ENCODE data around the gene ARTN.

ARTN gene

DNA sequence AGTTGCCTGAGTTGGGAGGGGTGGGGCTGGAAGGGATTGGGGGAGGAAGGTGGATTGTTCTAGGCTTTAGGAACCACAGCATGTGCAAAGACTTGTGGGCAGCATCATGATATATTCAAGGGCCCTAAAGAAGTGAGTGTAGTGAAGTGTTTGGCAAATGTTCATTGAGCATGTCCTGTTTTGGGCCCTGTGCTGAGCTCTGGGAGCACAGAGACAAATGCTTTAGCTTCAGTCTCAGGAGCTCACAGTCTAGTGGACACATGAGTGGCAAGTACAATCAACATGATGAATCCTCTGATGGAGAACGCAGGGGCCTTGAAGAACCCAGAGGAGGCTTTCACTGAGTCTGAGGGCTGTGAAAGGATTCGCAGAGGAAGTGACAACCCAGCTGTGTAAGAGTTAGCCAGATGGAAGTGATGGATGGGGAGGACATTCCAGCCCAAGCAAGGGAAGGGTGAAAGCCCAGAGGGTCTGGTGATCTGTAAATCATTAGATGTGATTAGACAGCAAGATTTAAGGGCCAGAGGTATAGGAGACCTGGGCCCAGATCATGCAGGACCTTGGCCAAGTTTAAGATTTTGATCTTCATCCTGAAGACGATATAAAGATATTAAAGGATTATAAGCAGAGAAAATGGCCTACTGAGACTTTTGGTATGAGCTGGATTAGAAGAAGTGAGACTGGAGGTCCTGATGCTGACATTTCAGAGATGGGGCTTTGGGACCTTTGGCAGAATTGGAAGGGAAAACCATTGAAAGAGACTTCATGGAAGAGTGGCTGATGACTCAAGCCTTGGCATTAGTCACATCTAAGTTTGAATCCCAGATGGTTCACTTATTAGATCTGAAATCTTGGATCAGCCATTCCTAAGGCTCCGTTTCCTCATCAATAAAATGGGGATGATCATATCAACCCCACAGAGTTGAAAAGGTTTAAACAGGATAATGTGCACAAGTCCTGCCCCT, 17.7 kb downstream of the ARTN start:
- no peak overlapping the region for H3K4me3 ChIP-seq (ENCODE audit: low read depth, low read length)
- no peaks in the 10 kb centered on the region for H3K9me3 ChIP-seq (ENCODE audit: control insufficient read depth, insufficient read depth, low read depth, low read length)
- peaks cover 6% of the 10 kb centered on the region for H3K4me1 ChIP-seq (ENCODE audit: control insufficient read depth, insufficient read depth, low read length)
- H3K27me3 ChIP-seq (ENCODE audit: control insufficient read depth, insufficient read depth, low read length) = no peaks in the 10 kb centered on the region
- H3K9ac ChIP-seq (ENCODE audit: low read length) = no peak overlapping the region
- H3K27ac ChIP-seq (ENCODE audit: low read depth, low read length) = no peak overlapping the region
- peaks cover 12% of the 10 kb centered on the region; the same call in 1 of the 2 replicates for H3K36me3 ChIP-seq (ENCODE audit: control insufficient read depth, insufficient read depth, low read length)

DNA sequence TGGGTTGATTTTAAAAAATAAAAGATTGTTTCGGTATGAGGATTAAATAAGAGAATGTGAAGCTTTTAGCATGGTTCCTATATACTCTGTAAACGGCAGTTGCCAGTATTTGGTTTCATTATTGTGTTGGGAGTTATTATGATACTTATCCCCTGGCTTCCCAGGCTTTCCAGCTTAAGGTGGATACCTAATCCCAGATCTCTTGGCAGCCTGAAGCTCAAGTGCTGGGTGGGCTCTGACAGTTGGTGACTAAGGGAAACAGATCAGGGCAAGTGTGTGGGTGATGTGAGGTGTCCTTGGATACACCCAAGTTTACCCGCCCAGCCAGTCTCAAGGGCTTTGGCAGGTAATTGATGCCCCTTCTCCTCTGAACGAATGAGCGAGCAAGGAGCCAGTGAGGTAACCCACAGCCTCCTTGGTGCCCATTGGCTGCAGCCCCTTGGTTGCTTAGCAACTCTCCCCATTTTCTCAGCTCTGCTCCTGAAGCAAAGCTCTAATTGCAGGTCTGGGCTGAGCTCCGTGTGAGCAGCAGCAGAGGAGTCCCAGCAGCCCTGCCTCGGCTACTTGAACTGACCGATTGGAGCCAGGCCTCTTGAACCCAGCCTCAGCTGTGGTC, 19.2 kb downstream of the ARTN start:
- Histone ChIP-seq H3K9me3 (ENCODE audit: control insufficient read depth, insufficient read depth, low read depth, low read length) (no peaks in the 10 kb centered on the region), H3K4me1 (ENCODE audit: control insufficient read depth, insufficient read depth, low read length) (peaks cover 1% of the 10 kb centered on the region), H3K4me3 (ENCODE audit: low read depth, low read length) (no peak overlapping the region), H3K27ac (ENCODE audit: low read depth, low read length) (no peak overlapping the region), H3K36me3 (ENCODE audit: control insufficient read depth, insufficient read depth, low read length) (peaks cover 26% of the 10 kb centered on the region), H3K27me3 (ENCODE audit: control insufficient read depth, insufficient read depth, low read length) (no peaks in the 10 kb centered on the region), H3K9ac (ENCODE audit: low read length) (no peak overlapping the region)

DNA sequence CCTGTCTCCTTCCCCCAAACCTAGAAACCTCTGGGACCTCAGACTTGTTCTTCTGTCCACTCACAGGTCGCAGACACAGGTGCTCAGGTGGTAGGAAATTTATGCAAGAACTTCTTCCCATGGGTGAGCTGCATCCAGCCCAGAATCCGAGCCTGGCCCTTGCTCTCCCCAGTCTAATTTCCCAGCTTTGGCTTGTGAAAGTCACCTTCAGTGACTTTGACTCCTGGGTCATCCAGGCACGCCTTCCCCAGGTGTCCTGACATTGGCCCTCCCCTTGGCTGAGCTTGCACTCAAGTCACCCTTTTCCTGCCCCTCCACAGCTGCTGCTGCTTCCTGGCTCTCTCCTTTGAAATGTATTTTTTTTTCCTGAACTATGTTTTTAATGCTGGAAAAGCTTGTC, 19.8 kb downstream of the ARTN start:
- H3K9ac ChIP-seq (ENCODE audit: low read length) = no peak overlapping the region
- no peak overlapping the region for H3K4me3 ChIP-seq (ENCODE audit: low read depth, low read length)
- no peaks in the 10 kb centered on the region for H3K9me3 ChIP-seq (ENCODE audit: control insufficient read depth, insufficient read depth, low read depth, low read length)
- H3K36me3 ChIP-seq (ENCODE audit: control insufficient read depth, insufficient read depth, low read length) = peaks cover 30% of the 10 kb centered on the region
- no peaks in the 10 kb centered on the region for H3K27me3 ChIP-seq (ENCODE audit: control insufficient read depth, insufficient read depth, low read length)
- no peaks in the 10 kb centered on the region for H3K4me1 ChIP-seq (ENCODE audit: control insufficient read depth, insufficient read depth, low read length)
- no peak overlapping the region for H3K27ac ChIP-seq (ENCODE audit: low read depth, low read length)

DNA sequence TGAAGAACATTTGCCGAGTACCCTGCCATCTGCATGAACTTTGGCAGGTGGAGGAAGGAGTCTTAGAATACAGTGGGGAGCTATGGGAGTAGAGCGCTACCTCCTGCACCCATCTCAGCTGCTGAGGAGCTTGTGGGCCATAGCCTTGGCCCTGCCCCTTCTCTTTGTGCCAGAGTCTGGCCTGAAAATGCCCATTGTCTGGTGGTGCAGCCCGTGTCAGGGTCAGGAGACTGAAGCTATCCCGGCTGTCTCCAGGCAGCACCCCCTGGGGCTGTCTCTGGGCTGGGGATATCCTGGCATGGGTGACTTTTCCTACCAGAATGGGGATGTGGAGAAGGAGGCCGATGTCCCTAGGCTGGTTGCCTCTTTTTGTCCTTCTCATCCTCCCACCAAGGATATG, 20.4 kb downstream of the ARTN start:
- no peak overlapping the region for H3K4me3 ChIP-seq (ENCODE audit: low read depth, low read length)
- H3K9me3 ChIP-seq (ENCODE audit: control insufficient read depth, insufficient read depth, low read depth, low read length) = no peaks in the 10 kb centered on the region
- no peak overlapping the region for H3K9ac ChIP-seq (ENCODE audit: low read length)
- peaks cover 37% of the 10 kb centered on the region for H3K36me3 ChIP-seq (ENCODE audit: control insufficient read depth, insufficient read depth, low read length)
- H3K4me1 ChIP-seq (ENCODE audit: control insufficient read depth, insufficient read depth, low read length) = no peaks in the 10 kb centered on the region
- H3K27me3 ChIP-seq (ENCODE audit: control insufficient read depth, insufficient read depth, low read length) = no peaks in the 10 kb centered on the region
- H3K27ac ChIP-seq (ENCODE audit: low read depth, low read length) = no peak overlapping the region

DNA sequence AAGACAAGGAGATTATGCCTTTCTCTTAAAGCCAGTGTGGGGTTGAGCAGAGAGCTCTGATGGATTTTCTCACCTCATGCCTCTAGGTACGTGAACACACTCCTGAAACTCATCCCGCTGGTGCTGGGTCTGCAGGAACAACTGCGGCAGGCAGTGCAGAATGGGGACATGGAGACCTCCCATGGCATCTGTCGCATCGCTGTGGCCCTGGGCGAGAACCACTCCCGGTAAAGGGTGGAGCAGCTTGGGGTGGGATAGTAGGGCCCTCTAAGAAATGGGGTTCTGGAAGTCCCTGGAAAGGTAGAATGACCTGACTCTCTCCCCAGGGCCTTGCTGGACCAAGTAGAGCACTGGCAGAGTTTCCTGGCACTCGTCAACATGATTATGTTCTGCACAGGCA, 22.6 kb downstream of the ARTN start:
- Histone ChIP-seq H3K36me3 (ENCODE audit: control insufficient read depth, insufficient read depth, low read length) (peaks cover 40% of the 10 kb centered on the region), H3K4me1 (ENCODE audit: control insufficient read depth, insufficient read depth, low read length) (no peaks in the 10 kb centered on the region), H3K9me3 (ENCODE audit: control insufficient read depth, insufficient read depth, low read depth, low read length) (no peaks in the 10 kb centered on the region), H3K27ac (ENCODE audit: low read depth, low read length) (no peak overlapping the region), H3K4me3 (ENCODE audit: low read depth, low read length) (no peak overlapping the region), H3K9ac (ENCODE audit: low read length) (no peak overlapping the region), H3K27me3 (ENCODE audit: control insufficient read depth, insufficient read depth, low read length) (no peaks in the 10 kb centered on the region)

DNA sequence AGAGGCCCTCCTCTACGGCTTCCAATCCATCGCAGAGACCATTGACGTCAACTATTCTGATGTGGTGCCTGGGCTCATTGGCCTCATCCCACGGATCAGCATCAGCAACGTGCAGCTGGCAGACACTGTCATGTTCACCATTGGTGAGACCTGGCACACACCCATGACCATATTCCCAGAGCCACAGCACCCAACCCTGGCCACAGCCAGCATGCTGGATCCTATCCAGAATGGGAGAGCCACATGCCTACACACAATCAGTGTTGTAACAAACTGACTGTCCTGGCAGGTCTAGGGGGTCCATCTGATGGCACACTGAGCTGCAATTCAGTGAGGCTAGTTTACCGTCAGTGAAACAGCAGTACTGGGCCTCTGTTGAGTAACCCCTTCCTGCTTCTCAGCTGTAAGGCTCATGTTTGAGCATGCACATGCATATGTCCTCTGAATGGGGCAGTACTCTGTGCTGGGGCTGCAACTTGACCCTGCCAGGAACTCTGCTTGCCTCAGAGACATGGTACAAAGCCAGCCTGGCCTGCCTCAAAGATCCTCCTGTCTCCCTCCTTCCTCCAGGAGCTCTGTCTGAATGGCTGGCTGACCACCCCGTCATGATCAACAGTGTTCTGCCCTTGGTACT, 23.9 kb downstream of the ARTN start:
- H3K4me1 ChIP-seq (ENCODE audit: control insufficient read depth, insufficient read depth, low read length) = no peaks in the 10 kb centered on the region
- no peak overlapping the region for H3K4me3 ChIP-seq (ENCODE audit: low read depth, low read length)
- H3K9me3 ChIP-seq (ENCODE audit: control insufficient read depth, insufficient read depth, low read depth, low read length) = no peaks in the 10 kb centered on the region
- no peaks in the 10 kb centered on the region for H3K27me3 ChIP-seq (ENCODE audit: control insufficient read depth, insufficient read depth, low read length)
- no peak overlapping the region for H3K9ac ChIP-seq (ENCODE audit: low read length)
- H3K36me3 ChIP-seq (ENCODE audit: control insufficient read depth, insufficient read depth, low read length) = peaks cover 42% of the 10 kb centered on the region
- H3K27ac ChIP-seq (ENCODE audit: low read depth, low read length) = no peak overlapping the region

DNA sequence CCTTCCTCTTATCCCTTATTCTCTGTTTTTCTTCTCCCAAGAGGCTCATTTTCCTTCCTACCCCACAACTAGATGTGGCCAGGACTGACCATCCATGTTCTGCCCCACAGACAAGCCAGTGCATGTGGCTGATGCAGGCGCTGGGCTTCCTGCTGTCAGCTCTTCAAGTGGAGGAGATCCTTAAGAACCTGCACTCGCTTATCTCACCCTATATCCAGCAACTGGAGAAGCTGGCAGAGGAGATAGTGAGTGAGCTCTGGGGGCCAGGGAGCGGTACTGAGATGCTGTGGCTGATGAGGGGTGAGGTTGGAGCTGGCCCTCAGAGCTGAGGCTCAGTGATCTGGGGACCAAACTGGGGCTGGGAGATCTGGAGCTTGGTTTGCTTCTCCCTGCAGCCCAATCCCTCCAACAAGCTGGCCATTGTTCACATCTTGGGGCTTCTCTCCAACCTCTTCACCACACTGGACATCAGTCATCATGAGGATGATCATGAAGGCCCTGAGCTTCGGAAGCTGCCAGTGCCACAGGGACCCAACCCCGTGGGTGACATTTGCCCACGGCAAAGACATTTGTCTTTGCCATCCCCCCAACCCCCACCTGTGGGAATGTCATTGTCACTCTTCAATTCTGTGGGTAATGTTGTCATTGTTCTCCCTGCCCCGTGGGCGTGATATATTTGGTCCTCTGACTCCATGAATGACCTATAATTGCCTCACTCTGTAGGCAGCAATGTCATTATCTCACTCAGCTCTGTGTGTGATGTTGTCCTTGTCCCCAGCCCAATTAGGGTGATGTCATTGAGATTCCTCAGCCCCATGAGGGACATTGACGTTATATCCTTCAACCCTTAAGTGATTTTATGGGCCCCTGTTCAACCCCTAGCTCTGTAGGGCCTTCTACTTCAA, 25.0 kb downstream of the ARTN start:
- no peaks in the 10 kb centered on the region for H3K4me1 ChIP-seq (ENCODE audit: control insufficient read depth, insufficient read depth, low read length)
- no peak overlapping the region for H3K27ac ChIP-seq (ENCODE audit: low read depth, low read length)
- H3K9me3 ChIP-seq (ENCODE audit: control insufficient read depth, insufficient read depth, low read depth, low read length) = no peaks in the 10 kb centered on the region
- peaks cover 42% of the 10 kb centered on the region for H3K36me3 ChIP-seq (ENCODE audit: control insufficient read depth, insufficient read depth, low read length)
- no peak overlapping the region for H3K9ac ChIP-seq (ENCODE audit: low read length)
- H3K4me3 ChIP-seq (ENCODE audit: low read depth, low read length) = no peak overlapping the region
- H3K27me3 ChIP-seq (ENCODE audit: control insufficient read depth, insufficient read depth, low read length) = no peaks in the 10 kb centered on the region

DNA sequence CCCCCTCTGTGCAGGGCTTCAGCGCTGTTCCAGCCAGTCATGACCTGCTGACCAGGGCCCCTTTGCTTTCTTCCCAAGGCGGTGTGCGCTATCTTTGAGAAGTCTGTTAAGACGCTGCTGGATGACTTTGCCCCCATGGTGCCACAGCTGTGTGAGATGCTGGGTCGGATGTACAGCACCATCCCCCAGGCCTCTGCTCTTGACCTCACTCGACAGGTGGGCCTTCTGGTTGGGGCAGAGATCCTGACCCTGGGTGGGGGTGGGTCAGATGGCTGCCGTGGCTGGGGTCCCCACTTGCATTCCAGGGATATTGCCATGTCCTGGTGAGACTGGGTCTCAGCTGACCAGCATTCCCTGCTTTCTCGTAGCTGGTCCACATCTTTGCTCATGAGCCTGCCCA, 27.2 kb downstream of the ARTN start:
- H3K4me3 ChIP-seq (ENCODE audit: low read depth, low read length) = no peak overlapping the region
- H3K9me3 ChIP-seq (ENCODE audit: control insufficient read depth, insufficient read depth, low read depth, low read length) = no peaks in the 10 kb centered on the region
- H3K4me1 ChIP-seq (ENCODE audit: control insufficient read depth, insufficient read depth, low read length) = no peaks in the 10 kb centered on the region
- peaks cover 42% of the 10 kb centered on the region for H3K36me3 ChIP-seq (ENCODE audit: control insufficient read depth, insufficient read depth, low read length)
- H3K9ac ChIP-seq (ENCODE audit: low read length) = no peak overlapping the region
- no peaks in the 10 kb centered on the region for H3K27me3 ChIP-seq (ENCODE audit: control insufficient read depth, insufficient read depth, low read length)
- no peak overlapping the region for H3K27ac ChIP-seq (ENCODE audit: low read depth, low read length)

DNA sequence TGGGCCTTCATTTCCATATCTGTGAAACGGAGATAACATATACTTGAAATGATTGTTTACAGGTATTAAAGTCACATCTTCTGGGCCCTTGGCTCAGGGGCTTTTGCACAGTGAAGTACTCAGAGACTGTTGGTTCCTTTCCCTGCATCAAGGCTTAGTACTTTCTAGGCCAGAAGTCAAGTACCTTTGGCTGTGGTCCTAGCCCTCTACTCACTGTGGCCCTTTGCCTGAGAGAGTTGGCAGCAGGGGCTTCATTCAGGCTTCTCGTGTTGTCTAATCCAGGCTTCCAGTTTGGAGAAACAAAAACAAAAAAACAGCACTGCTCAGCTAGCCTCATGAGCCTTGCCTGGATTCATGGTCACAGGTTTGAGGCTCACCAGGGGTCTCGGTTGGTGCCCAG, 28.1 kb downstream of the ARTN start:
- Histone ChIP-seq H3K9ac (ENCODE audit: low read length) (no peak overlapping the region), H3K27ac (ENCODE audit: low read depth, low read length) (no peak overlapping the region), H3K36me3 (ENCODE audit: control insufficient read depth, insufficient read depth, low read length) (peaks cover 38% of the 10 kb centered on the region), H3K9me3 (ENCODE audit: control insufficient read depth, insufficient read depth, low read depth, low read length) (no peaks in the 10 kb centered on the region), H3K27me3 (ENCODE audit: control insufficient read depth, insufficient read depth, low read length) (no peaks in the 10 kb centered on the region), H3K4me1 (ENCODE audit: control insufficient read depth, insufficient read depth, low read length) (no peaks in the 10 kb centered on the region), H3K4me3 (ENCODE audit: low read depth, low read length) (no peak overlapping the region)

DNA sequence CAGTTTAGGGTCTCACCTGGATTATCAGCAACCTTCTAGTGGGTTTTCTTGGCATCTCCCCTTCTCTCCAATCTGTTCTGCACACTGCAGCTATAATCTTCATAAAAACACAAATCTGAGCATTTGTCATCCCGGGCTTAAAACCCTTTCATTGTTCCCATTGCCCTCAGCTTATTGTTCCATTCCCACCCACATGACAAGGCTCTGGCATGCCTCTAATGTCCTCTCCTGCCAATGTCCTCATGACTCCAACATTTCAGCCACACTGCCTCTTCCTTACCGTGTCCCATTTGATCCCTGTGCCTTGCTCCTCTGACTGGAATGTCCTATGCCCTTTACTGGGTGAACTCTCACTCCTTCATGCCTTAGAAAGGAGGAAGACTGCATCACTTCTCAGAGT, 28.7 kb downstream of the ARTN start:
- no peaks in the 10 kb centered on the region for H3K27me3 ChIP-seq (ENCODE audit: control insufficient read depth, insufficient read depth, low read length)
- H3K4me3 ChIP-seq (ENCODE audit: low read depth, low read length) = no peak overlapping the region
- no peaks in the 10 kb centered on the region for H3K4me1 ChIP-seq (ENCODE audit: control insufficient read depth, insufficient read depth, low read length)
- H3K36me3 ChIP-seq (ENCODE audit: control insufficient read depth, insufficient read depth, low read length) = peaks cover 33% of the 10 kb centered on the region
- no peaks in the 10 kb centered on the region for H3K9me3 ChIP-seq (ENCODE audit: control insufficient read depth, insufficient read depth, low read depth, low read length)
- no peak overlapping the region for H3K27ac ChIP-seq (ENCODE audit: low read depth, low read length)
- H3K9ac ChIP-seq (ENCODE audit: low read length) = no peak overlapping the region
